Stimulated activated CD8-positive, alpha-beta memory T cell treated with anti-CD3 and anti-CD28 coated beads, Interleukin-12 subunit alpha, Interleukin-12 subunit beta, amount 100 ng/mL, for 1 hour (primary cell): ENCODE measurements around the gene MMP24.
A peak's percentile ranks its signal among the peaks of the same experiment; 100 is the strongest.

Experiments
- DNase-seq: peaks from one replicate; pipeline ENCODE4 v3.0.0-alpha.2; 2020; ENCODE audit warnings: low read depth

Gene MMP24

DNA sequence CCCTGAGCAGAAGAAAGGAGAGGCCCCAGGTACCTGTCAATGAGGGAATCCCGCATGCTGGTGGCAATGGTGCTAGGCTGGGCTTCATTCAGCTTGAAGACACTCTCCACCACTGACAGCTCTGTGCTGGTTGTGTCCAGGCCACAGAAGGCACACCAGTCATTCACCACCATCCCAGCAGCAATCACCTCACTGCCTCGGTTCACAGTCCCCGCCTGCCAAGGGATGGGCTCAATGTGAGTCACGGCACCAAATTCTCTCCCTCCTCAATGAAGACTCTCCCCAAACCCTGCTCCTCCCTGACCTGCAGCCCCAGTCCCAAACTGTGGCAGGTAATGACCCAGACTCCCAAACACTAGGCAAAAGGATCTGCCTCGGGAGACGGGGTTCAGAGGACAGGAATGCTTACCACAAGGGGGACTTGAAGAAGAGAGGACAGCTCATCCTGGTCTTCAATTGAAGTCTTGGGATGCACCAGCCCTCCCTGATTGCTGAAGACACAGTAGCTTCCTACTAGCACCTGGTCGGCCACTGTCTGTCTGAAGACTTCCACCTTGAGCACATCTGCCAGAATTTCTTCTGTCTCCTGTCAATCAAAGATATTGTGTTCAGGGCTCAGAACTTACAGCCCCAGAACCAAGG, 53.2 kb downstream of the MMP24 start:
- no peak for DNase-seq

- no peak for DNase-seq
Observed at GRCh38 chr20:35280523-35280922, 54.0 kb downstream of the MMP24 start.

DNA sequence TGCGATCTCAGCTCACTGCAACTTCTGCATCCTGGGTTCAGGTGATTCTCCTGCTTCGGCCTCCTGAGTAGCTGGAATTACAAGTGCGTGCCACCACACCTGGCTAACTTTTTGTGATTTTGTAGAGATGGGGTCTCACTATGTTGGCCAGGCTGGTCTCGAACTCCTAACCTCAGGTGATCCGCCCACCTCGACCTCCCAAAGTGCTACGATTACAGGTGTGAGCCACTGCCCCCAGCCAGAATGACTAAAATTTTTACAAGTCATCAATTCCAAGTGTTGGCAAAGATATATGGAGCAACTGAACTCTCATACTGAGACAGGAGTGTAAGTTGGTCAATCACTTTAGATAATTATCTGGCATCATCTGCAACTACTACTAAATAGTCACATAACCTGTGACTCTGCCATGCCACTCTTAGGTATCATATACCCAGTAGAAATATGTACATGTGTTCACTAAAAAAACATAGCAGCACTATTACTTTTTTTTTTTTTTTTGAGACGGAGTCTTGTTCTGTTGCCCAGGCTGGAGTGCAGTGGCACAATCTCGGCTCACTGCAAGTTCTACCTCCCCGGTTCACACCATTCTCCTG, 55.1 kb downstream of the MMP24 start:
- no peak for DNase-seq

DNA sequence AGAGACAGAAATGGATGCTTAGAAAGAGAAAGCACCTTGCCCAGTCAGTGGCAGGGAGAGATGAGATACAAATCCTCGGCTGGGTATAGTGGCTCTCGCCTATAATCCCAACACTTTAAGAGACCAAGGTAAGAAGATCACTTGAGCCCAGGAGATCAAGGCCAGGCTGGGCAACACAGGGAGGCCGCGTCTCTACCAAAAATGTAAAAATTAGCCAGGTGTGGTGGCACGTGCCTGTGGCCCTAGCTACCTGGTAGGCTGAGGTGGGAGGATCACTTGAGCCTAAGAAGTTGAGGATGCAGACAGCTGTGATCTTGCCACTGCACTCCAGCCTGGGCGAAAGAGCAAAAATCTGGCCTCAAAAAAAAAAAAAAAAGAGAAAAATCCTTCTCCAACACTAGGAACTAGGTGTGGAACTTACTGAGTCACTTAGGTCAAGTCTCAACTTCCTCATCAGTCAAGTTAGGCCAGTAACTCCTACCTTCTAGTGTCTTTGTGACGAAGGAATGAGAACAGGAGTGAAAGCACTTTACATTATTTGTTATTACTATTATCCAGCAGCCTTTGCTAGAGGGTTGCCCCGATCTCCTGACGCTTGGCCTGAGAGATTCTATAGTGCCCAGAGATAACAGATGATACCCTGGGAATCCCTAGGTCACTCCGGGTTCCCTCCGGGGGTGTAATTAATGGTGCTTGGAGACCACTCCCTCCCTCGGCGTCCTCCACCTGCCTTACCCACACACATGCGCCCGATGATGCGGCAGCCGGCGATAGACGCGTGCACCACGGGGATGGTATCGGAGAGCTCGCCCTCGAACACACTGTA, 57.2 kb downstream of the MMP24 start:
- no peak for DNase-seq

- peak; percentile 55 for DNase-seq
Observed at GRCh38 chr20:35284267-35284991, 57.9 kb downstream of the MMP24 start, which contains the start of gene EIF6. Gene EIF6, minus strand, starts transcription at chr20:35284772. Its CDS starts 285 bp downstream, at chr20:35284487.

- DNase-seq: no peak
Observed at GRCh38 chr20:35284992-35285805, 58.7 kb downstream of the MMP24 start.

GRCh38 chr20:35285806-35286076, 59.3 kb downstream of the MMP24 start:
- DNase-seq: no peak

DNA sequence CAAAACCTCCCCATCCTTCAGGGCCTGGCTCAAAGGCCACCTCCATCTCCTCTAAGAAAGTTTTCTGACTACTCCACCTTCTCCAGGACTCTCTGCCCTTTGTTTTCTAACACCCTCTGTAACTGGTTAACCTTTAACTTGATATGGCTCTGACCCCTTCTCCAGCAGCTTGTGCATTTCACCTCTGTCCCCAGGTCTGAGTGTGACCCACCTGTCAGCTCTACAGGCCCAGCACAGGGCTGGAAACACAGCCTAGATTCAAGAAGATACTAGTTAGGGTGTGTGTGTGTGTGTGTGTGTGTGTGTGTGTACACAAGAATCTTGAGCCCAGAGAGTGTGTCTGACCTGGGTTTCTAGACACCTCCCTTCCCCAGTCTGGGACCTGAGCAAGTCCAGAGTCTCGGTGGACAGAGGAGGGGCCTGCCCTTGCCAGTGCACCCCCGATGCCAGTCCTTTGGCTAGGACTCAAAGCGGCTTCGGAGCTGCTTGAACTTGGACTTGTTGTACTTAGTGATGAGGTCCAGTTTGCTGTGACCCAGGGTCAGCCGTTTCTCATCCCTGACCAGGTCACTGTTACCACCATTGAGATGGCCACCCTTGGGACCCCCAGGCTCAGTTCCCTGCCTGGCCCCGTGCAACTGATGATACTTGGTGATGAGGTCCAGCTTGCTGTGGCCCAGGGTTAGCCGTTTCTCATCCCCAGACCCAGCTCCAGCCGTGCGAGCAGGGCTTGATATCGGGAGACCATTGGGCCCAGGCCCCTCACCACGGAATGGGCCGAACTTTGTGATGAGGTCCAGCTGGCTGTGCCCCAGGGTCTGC, 59.8 kb downstream of the MMP24 start:
- no peak for DNase-seq

DNA sequence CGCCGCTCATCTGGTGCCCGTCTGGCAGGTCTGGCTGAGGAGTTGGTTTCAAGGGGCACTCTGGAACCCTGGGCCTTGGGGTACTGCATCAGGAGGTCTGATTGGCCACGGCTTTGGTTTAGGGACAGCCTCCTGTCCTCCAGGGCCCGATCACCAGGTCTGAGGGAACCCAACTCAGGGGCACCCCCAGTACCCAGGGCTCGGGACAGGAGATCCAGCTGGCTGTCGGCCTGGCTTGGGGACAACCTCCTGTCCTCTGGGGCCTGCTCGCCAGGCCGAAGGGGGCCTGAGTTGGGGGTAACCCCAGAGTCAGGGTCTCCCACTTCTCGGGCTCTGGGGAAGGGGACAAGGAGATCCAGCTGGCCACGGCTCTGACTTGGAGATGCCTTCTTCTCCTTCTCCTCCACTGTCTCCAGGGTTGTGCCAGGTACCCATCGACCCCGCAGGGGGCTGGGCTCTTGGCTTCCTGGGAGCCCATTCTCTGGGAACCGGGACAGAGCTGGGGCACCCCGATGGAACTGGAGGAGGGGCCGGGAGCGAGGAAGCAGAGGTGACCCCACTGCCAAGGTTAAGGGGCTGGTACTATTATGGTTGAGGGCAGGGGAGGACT, 60.5 kb downstream of the MMP24 start:
- no peak for DNase-seq

- DNase-seq: no peak
Observed at GRCh38 chr20:35287509-35288324, 61.2 kb downstream of the MMP24 start.

- no peak for DNase-seq
Observed at GRCh38 chr20:35288325-35289060, 62.0 kb downstream of the MMP24 start.

DNA sequence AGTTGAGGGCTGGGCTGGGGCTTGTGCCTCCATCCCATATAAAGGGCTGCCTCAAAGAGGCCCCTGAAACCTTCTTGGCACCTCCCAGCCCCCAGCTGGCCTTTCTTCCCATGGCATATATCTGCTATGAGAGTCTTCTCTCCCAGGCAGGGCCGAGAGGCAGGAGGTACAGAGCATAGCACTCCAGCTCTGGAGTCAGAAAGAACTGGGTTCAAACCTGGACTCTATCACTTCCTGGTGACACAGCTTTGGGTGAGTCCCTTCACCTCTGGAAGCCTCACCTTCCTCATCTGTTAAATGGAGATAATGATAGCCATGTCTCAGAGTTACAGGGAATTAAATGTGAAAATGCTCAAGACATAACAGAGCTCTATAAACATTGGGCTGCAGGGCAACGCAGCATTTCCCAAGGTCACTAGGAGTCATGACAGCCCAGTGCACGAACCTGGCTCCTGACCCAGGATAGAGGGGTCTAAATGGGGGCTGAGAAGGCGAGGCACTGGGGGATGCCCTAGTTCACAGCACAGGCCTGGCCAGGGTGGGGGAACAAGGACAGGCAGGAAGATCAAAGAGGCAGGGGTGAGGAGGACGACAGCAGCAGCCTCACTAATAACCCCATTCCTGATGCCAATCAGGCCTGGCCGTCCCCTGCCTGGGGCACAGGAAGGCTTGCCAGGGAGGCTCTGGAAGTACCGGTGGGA, 63.8 kb downstream of the MMP24 start:
- no peak for DNase-seq

DNA sequence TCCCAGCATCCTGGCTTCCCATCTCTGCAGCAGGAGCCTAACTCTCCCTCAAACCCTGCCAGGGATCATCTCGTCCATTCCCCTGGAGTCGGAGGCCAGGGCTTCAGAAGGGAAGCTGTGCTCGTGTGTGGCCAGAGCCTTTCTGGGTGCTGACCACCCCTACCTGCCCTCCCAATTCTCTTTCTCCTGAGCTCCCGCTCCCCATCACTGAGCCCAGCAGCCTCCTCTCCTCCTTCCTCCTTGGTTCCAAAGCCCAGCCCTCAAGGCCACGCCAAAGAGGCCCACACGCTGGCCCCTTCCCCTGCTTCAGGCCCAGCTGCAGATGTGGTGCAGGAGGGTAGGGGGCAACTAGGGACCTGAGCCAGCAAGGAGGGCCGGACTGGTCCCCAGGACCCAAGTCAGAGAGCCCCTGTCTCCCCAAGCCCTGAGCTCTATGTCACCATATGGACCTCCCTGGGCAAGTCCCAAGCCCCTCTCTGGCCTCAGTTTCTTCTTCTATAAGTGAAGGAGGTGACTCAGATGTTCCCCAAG, 64.5 kb downstream of the MMP24 start:
- no peak for DNase-seq

GRCh38 chr20:35291654-35292503, 65.4 kb downstream of the MMP24 start, which contains the start of gene FAM83C:
Gene FAM83C, minus strand, starts transcription at chr20:35292425. Its CDS starts 121 bp downstream, at chr20:35292304.
- DNase-seq: no peak

GRCh38 chr20:35292504-35293285, 66.2 kb downstream of the MMP24 start:
- DNase-seq: no peak
